GDM1 (cell line): ENCODE measurements around the gene AZU1.

Source experiments
- DNase-seq: peaks from one replicate; lab custom pipeline; 2025; lab: John Stamatoyannopoulos, UW

The AZU1 gene

DNA sequence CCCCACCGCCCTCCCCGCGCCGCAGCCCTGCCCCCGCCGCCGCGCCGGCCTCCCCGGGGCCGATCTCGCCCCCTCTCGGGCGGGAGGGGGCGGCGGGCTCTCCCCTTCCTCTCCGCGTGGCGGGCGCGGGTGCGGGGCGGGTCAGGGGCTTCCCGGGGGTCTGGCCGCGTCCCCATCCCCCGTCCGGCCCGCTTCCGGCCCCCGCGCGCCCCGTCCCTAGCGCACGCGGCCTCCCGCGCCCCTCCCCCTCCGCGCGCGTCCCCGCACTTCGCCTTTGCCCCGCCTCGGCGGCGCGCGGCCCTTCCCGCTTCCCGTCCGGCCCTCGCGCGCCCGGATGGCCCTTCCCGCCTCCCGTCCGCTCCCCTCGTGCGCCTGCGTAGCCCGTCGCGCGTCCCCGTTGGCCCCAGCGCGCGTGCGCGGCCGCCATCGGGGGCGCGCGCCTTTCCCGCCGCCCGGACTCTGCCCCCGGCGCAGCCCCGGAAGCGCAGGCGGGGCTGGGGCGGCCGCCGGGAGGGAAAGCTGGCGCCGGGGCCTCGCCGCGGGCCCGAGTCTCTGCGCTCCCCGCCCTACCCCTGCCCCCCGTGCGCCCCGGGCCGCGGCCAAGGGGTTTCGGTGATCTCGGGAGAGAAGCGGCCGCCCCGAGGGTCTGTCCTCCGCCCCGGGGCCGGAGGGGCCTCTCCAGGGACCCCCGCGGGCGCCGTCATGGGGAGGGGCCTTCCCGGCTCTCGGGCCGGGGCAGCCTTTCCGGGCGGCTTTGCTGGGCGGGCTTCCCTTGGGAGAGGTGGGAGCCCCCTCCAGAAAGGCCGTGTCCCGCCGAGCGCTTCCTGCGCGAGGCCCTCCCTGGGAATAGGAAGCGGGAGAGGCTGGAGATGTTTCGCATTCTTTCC lies 29.9 kb upstream of the AZU1 start:
- peak; percentile 85 for DNase-seq

DNA sequence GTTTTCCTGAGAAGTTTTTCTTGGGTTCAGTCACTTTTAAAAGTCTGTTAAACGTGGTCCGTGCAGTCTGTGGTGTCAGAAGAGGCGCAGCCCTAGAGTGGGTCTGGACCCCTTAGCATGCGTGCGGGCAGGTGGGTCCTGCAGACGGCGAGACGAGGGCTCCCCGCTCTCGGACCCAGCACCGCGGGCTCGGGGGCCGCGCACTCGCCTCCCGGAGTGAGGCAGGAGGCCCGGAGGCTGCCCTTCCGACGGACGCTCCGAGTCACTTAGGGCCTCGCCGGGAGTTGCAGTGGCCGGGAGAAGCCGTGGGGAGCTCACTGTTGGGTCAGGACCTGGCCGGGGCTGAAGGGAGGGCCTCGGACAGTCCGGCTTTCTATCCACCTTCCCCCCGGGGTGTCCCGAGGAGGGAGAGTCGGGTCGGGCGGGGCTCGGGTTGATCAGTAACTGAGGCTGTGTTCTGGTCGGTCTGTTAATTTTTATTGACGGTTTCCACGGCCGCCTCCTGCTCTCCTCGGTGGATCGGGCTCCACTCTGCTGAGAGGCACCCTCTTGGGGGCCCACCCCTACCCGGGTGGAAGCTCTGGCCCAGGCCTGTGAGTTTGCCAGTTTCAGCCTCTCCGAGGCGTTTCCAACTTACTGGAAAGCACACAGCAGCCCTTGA lies 29.1 kb upstream of the AZU1 start:
- no peak for DNase-seq

DNA sequence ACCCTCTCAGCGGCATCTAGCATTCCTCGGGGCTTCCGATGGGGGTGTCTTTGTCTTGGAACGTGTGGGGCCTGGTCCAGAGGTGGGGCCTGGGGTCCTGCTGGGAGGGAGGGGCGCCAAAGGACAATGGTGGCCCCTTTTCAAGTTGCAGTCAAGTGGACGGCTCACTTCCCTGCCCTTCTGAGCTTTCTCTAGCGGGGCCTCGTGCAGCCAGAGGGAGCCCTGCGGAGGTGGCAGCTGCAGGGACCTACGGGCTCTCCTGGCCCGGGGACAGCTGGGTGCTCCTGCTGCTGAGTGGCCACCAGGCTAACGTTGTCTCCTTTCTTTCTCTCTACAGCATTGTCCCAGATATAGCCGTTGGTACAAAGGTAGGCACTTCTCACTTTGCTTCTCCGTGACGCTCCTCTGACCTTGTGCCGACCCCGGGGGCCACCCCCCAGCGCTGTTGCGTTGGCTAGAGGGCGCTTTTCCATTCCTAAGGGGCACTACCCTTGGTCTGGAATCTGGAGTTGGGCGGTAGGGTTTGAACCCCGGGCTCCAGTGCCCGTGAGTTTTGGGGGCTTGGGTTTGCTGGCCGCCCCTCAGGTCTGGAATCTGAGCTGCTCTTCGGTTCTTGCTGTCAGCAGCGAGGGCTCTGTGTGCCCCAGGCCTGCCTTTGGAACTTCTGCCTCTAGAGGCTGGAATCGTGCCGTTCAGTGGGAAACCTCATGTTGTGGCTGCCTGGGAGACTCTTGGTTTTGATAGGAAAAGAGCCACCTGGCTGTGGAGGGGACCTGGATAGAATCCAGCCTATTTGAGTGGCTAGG lies 28.4 kb upstream of the AZU1 start:
- DNase-seq, result no peak

DNA sequence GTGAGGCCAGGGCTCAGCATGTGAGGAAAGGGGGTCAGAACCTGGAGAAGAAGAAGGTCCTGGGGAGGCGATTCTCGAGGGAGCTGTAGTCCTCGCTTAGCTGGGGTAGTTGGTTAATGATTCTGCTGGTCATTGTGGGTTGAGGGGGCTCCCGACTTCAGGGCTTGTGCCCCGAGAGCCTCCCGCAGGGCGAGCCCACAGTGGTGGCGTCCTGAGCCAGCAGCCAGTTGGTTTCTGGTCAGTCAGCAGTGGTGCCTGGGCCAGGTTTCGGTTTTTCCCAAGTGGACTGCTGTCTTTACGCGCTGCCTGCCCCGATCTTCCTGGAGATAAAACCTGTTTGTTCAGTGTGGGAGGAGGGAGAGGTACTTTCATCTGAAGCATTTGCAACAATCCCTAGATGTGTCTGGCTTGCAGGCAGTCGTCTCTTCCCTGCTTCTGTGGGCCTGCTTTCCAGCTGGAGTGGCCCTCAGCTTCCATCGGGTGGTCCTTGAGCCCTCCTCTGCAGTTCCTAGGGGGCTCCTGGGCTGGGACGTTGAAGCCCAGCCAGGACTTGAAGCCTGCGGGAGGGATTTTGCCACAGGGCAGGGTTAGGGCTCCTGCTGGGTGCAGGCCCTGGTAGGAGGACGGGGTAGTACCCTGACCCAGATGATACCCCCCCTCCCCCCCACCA lies 27.1 kb upstream of the AZU1 start:
- no peak for DNase-seq

DNA sequence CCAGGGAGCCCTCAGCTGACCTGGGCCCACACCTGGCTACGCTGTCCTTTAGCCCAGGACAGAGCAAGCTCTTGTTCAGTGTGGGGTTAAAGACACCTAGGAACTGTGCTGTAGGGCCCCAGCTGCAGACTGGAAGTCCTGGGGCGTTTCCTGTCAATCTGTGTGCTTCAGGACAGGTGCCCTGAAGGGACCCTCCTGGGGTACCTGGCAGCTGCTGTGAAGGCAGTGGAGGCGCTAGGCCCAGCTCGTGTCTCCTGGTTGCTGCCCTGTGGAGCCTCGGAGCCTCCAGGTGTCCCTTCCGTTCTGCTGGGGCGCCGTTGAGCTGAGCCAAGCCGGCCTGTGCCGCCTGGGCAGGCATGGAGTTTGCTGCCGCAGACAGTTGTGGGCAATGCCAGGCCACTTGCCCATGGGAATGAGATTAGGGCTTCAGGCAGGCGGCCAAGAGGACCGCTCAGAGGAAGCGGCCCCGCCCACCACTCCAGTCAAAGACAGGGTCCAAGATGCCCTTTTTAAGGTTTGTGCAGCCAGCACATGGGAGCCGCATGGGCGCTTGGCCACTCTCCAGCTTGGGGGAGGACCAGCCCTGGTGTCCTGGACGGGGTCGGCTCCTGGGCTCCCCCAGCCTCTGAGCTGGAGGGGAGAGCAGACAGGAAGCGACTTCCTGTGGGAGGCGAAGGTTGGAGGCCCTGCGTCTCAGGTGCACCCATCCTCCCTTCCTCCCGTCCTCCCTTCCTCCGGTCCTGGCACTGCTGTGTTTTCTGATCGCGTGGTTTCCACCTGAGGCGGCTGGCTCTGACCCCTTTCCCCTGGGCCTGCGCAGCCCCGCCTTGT lies 26.4 kb upstream of the AZU1 start:
- no peak for DNase-seq

DNA sequence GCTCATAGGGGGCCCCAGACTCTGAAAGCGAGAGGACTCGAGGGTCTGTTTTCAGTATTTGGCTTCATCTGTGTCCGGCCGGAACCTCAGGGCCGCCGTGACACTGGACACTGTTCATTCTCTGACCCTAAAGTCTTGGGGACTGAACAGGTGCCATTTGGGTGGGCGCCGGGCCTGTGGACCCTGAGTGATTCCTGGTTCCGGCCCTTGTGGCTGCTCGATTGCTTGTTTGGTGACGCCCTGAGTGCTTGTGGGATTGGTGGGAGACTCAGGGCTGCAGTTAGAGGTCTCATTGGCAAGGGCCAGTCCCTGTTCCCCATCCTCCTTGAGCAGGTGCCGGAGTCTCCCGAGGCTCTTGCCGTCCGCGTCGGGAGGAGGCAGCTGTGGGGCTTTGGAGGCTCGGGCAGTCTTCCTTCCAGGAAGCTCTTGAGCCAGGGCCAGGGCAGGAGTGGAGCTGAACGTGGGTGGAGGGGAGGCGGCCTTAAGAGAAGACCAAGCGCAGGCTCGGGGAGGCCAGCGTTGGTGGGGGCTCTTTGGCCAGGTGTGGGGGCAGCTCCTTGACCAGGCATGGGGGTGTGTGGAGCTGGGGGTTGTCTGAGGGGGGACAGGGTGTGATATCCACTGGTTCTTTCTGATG lies 25.7 kb upstream of the AZU1 start:
- no peak for DNase-seq

DNA sequence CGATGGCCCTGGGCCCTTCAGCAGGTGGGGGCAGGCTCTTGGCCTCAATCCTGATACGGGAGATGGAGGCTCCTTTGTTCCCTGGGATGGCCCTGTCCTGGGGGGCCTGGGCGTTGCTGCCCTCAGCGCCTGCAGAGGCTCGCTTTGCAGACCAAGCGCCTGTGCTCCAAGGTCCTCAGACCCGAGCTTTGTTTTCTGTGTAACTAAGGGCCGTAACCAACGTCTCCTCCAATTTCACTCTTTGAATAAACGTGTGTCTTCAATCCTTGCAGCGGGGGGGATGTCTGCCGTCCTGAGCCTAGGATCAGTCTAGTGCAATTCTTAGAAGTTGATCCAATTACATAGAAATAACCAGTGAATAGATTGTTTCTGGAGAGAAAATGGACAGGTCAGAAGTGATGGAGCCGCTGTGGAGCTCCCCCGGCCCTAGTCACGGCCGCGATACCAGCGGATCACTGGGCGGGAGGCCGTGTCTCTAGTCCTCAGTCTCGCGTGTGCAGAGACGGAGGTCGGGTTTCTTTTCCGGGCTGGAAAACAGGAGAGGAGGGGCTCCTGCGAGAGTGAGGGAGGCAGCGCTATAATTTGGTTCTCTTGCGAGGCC lies 25.0 kb upstream of the AZU1 start:
- no peak for DNase-seq

DNA sequence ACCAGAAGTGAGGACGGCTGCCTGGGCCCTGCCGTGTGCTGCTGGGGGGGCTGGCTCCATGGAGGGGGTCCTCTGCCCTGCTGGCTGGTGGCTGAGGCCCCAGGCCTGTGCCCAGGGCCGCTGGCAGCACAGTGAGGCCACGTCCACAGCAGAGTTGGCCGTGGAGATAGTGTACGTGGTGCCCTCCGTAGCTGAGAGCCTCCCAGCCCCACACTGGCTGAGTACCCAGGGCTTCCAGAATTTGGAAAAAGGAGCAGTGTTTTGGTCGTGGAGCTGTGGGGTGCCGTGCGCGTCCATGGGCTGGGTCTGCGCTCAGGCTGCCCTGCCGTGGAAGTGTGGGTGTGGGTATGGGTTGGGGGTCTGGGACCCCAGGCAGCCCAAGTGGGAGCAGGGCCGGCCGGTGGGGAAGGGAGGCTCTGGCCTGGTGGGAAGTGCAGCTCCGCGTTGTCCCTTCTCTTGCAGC lies 24.5 kb upstream of the AZU1 start:
- no peak for DNase-seq

DNA sequence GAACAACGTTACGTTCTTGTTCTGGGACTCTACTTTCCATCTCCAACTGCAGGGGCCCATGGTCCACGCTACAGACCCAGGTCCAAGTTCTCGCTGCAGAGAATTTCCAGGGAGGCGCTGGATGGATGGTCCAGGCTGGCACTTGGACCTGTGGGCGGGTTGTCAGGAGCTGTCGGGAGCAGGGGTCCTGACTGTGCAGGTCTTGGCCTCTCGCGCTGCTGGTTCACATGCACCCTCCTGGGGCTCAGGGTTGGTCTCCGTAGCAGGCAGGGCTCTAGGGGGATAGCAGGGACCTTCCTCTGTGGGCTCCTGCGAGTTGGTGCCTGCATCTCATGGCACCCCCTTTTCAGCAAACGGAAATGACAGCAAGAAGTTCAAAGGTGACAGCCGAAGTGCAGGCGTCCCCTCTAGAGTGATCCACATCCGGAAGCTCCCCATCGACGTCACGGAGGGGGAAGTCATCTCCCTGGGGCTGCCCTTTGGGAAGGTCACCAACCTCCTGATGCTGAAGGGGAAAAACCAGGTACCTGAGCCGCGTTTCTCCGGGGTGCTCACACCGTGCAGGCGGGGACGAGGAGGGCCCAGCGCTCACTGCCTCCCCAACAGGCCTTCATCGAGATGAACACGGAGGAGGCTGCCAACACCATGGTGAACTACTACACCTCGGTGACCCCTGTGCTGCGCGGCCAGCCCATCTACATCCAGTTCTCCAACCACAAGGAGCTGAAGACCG lies 23.8 kb upstream of the AZU1 start:
- no peak for DNase-seq

DNA sequence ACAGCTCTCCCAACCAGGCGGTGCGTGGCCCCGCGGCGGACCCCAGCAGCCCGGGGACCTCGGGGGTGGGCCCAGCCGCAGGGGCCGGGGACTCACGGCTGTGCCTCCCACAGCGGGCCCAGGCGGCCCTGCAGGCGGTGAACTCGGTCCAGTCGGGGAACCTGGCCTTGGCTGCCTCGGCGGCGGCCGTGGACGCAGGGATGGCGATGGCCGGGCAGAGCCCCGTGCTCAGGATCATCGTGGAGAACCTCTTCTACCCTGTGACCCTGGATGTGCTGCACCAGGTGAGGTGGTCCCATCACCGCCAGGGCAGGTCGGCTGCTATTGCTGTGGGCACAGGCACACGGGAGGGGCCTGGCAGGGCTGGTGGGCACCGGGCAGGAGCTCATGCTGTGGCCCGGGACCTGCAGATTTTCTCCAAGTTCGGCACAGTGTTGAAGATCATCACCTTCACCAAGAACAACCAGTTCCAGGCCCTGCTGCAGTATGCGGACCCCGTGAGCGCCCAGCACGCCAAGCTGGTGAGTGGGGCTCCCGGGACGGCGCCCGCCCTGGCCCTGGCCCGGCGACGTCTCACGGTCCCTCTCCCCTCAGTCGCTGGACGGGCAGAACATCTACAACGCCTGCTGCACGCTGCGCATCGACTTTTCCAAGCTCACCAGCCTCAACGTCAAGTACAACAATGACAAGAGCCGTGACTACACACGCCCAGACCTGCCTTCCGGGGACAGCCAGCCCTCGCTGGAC lies 23.0 kb upstream of the AZU1 start:
- no peak for DNase-seq

DNA sequence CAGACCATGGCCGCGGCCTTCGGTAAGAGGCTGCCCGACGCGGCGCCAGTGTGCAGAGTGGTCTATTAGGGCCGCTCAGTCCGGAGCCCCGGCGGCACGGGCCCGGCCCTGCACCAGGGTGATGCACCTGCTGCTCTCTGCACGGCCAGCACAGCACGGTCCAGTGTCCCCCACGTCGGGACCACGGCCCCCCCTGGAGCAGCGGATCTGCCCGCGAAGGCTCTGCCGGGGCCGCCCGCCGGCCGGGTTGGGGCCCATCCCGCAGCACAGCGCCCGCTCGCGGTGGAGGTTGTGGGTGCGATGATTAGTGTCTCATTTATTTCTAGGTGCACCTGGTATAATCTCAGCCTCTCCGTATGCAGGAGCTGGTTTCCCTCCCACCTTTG lies 22.5 kb upstream of the AZU1 start:
- DNase-seq, result no peak

DNA sequence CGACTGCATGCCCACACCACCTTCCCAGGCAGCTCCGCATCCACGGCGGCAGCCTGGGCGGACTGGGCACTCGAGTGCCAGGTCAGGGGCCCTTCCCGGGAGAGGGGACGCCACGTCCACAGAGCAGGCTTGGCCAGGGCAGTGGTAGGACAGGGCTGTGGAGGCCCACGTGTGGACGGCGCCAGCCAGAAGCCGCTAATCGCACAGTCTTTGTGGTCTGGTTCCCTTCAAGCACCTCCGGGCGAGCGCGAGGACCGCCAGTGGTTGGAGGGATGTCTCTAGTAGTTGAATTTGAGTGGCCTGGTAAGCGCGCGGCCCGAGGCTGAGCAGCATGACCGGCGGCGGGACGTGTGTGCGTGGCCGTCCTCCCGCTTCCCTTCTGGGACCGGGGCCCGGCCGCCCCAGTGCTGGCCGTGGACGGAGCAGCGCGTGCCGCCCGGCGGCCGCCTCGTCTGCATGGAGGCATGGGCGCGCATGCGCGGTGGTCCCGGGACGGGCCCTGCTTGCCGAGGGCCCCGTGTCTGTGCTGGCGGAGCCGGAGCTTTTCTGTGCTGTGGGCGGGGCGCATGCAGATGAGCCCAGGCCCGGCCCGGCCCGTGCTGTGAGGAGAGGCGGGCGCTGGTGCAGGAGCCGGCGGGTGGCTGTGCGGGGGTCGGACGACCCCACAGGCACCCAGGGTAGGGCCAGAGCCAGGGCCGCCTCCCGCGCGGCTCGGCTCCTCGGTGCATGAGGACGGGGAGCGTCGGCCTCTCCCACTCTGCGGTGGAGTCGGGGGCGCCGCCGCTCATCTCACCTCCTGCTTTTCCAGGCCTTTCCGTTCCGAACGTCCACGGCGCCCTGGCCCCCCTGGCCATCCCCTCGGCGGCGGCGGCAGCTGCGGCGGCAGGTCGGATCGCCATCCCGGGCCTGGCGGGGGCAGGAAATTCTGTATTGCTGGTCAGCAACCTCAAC lies 21.8 kb upstream of the AZU1 start:
- DNase-seq, result no peak

DNA sequence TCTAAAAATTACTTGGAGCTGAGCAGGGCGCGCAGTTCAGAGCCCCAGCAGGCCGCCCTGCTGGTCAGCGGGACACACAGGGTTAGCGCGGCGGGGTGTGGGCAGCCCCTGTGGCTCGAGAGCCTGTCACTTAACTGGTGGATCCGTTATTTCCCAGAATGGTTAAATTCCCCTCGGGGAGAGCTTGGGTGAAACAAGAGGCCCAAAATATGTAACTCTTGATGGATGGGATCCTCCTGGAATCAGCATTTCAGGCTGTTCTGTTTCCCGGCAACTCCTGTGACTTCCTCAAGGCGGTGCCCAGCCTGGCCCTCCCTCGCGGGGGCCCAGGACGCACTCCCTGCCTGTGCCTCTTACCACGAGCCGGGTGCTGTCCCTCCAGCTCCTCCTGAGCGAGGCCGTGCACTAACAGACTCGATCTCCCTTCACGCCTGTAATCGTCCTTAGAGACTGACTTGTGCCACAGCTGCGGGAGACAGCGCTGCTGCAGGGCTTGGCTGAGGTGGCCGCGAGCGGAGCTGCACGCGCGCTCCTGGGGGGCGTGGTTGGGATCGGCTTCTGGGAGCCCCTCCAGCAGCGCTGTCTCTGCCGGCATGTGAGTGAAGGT lies 20.7 kb upstream of the AZU1 start:
- DNase-seq, result no peak

DNA sequence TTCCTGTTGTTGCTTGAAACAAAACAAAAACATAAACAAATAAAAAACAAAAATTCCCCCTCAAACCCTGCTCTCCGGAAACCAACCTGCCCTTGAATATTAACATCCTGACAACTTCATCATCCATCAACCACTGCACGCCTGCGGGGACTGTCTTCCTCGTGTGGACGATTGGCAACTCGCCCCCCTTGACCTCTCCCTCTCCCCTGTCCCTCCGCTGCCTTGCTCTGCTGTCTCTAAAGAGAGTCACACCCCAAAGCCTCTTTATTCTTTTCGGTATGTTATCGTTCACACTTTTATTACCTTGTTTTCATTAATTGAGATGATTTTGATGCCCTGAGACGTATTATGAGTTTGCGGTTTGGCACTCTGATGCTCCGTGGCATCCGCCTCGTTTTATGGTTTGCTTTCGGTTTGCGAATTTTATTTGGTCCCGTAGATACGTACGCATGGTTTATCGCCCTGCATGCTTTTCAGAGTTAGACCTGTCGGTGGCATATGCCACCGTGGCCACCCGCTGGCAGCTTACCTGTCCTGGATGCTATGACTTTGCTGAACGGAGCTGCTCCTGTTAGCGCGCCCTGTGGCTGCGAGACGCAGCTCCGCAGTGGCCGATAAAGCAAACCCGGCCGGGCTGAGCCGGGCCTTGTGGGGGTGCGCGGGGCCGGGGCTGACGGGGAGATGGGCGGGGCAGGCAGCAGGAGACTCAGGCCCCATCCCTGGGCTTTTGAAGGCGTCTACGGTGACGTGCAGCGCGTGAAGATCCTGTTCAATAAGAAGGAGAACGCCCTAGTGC lies 19.8 kb upstream of the AZU1 start:
- no peak for DNase-seq

DNA sequence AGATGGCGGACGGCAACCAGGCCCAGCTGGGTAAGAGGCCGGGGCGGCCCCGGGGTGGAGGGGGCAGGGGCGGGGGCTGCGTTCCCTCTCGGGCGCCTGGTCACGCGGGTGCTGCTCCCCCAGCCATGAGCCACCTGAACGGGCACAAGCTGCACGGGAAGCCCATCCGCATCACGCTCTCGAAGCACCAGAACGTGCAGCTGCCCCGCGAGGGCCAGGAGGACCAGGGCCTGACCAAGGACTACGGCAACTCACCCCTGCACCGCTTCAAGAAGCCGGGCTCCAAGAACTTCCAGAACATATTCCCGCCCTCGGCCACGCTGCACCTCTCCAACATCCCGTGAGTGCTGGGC lies 19.2 kb upstream of the AZU1 start:
- no peak for DNase-seq

DNA sequence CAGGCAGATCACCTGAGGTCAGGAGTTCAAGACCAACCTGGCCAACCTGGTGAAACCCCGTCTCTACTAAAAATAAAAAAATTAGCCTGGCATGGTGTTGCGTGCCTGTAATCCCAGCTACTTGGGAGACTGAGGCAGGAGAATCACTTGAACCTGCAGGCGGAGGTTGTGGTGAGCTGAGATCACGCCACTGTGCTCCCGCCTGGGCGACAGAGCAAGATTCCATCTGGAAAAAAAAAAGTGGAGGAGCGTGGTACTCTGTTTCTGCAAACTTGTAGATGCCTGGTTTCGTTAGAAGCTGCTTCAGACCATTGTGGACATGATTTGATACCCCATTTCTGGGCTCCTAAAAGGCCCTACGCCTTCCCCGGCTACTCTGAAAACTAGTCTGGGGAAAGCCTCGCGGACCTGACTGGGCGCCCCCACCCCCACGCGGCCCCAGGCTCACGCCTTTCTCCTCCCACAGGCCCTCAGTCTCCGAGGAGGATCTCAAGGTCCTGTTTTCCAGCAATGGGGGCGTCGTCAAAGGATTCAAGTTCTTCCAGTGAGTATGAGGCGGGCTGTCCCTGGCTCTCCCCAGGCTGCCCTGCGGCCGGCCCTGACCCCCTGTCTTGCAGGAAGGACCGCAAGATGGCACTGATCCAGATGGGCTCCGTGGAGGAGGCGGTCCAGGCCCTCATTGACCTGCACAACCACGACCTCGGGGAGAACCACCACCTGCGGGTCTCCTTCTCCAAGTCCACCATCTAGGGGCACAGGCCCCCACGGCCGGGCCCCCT lies 17.4 kb upstream of the AZU1 start:
- DNase-seq, result no peak
